T-helper 1 cell treated with Interleukin-12 subunit alpha and Interleukin-12 subunit beta and Interleukin-4 antibody, amounts not matched to agents 30 μg/mL and 1 μg/mL, for 36 hours (primary cell): ENCODE results near the gene COX7A2.

Source experiments
- H3K27ac Mint-ChIP-seq: one replicate; pipeline ENCODE4 v1.8.0; 2021; ENCODE audit warnings: mild to moderate bottlenecking, mixed read lengths
- H3K27me3 Mint-ChIP-seq: one replicate; pipeline ENCODE4 v1.8.0; 2021; ENCODE audit warnings: low read depth, mixed read lengths
- H3K36me3 Mint-ChIP-seq: one replicate; pipeline ENCODE4 v1.8.0; 2021; ENCODE audit warnings: low read depth, mixed read lengths
- H3K4me1 Mint-ChIP-seq: one replicate; pipeline ENCODE4 v1.8.0; 2021; ENCODE audit warnings: low read depth, mixed read lengths
- H3K4me3 Mint-ChIP-seq: one replicate; pipeline ENCODE4 v1.8.0; 2021; ENCODE audit warnings: mild to moderate bottlenecking, moderate library complexity, mixed read lengths
- H3K9me3 Mint-ChIP-seq: one replicate; pipeline ENCODE4 v1.8.0; 2021; ENCODE audit warnings: mixed read lengths

COX7A2 gene

GRCh38 chr6:75257343-75258087 is 13.9 kb upstream of the COX7A2 start:
- Mint-ChIP-seq H3K9me3 (no peaks in the 10 kb centered on the region), H3K27ac (no peak overlapping the region), H3K4me3 (no peak overlapping the region), H3K4me1 (peaks cover 1% of the 10 kb centered on the region), H3K27me3 (no peaks in the 10 kb centered on the region), H3K36me3 (peaks cover 36% of the 10 kb centered on the region)

DNA sequence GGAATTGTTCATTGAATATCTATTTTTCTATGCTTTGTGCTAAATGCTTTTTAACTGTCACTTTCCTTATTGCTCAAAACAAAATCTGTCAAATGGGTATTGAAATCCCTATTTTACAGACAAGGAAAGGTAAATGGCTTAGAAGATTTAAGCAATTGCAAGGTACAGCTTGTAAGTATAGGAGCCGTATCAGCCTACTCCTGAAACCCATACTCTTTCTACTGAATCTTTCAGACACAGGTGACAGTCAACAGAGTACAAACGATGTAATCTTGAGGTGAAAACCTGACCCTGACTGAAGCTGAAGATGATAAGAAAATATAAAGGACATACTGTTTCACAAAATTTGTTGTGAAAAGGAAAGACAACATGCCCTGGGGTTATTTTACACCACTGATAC is 7.0 kb upstream of the COX7A2 start:
- peaks cover 16% of the 10 kb centered on the region for H3K27me3 Mint-ChIP-seq
- H3K27ac Mint-ChIP-seq: no peak overlapping the region
- no peaks in the 10 kb centered on the region for H3K9me3 Mint-ChIP-seq
- no peak overlapping the region for H3K4me3 Mint-ChIP-seq
- H3K4me1 Mint-ChIP-seq: peaks cover 5% of the 10 kb centered on the region
- peaks cover 20% of the 10 kb centered on the region for H3K36me3 Mint-ChIP-seq

DNA sequence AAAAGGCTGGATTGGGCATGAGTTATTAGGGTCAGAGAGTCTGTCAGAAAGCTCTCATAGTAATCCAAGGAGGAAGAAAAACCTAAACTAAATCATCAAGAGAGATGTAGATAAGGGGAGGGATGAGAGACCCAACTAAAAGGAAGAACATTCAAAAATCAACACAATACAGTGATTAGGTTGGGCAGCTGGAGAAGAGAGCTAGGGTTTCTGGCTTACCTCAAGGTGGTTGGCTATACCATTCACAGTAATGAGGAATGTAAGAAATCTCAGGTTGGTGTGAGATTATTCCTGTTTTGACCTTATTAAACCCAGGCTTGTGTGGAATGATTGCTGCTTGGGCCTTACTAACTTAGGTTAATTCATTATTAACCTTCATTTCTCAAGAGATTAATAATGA is 6.2 kb upstream of the COX7A2 start:
- peaks cover 17% of the 10 kb centered on the region for H3K27me3 Mint-ChIP-seq
- H3K36me3 Mint-ChIP-seq: peaks cover 21% of the 10 kb centered on the region
- no peaks in the 10 kb centered on the region for H3K9me3 Mint-ChIP-seq
- no peak overlapping the region for H3K4me3 Mint-ChIP-seq
- peaks cover 6% of the 10 kb centered on the region for H3K4me1 Mint-ChIP-seq
- H3K27ac Mint-ChIP-seq: no peak overlapping the region

DNA sequence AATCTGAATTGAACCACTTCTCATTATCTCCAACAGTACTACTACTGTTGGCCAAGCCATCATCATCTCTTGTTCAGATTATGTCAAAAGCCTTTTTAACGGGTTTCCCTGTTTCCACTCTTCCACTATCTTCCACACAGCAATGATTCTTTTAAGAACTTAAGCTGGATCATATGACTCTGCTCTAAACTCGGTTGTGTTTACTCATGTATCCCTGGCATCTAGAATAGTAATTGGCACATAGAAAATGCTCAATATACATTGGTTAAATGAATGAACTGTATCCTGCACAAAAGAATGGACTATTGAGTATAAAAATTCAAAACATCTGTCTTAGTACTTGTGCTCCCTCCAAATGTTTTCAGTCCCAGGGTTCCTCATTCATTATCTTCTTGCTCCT is 2.8 kb upstream of the COX7A2 start:
- Mint-ChIP-seq H3K27ac (no peak overlapping the region), H3K36me3 (peaks cover 15% of the 10 kb centered on the region), H3K9me3 (no peaks in the 10 kb centered on the region), H3K4me3 (no peak overlapping the region), H3K4me1 (peaks cover 14% of the 10 kb centered on the region), H3K27me3 (peaks cover 17% of the 10 kb centered on the region)

- peaks cover 29% of the 10 kb centered on the region for H3K36me3 Mint-ChIP-seq
- peaks cover 17% of the 10 kb centered on the region for H3K27me3 Mint-ChIP-seq
- no peaks in the 10 kb centered on the region for H3K9me3 Mint-ChIP-seq
- peaks cover 21% of the 10 kb centered on the region for H3K4me1 Mint-ChIP-seq
- peak overlapping the region; percentile 99 for H3K27ac Mint-ChIP-seq
- peak overlapping the region; percentile 94 for H3K4me3 Mint-ChIP-seq
These were observed 523 bp upstream of the COX7A2 start for GRCh38 chr6:75244063-75244584.

DNA sequence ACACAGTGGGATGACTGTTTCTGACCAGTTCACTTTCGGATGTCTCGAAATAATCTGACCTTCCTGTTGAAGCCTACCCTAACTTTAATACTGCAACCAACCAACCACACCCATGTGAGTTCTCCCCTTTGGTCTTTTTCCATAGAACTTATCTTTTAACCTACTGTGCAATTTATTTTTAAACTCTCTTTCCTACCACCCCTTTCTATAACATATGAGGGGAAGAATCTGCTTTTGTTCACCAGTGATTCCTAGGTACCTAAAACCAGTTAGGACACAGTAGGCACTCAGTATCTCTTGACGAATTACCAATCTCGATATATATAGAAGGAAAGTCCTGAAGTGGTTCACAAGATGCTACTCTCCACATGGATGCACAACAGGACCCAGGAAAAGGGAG is 7.0 kb downstream of the COX7A2 start:
- no peaks in the 10 kb centered on the region for H3K27me3 Mint-ChIP-seq
- no peak overlapping the region for H3K27ac Mint-ChIP-seq
- no peaks in the 10 kb centered on the region for H3K9me3 Mint-ChIP-seq
- no peak overlapping the region for H3K4me3 Mint-ChIP-seq
- peaks cover 35% of the 10 kb centered on the region for H3K36me3 Mint-ChIP-seq
- H3K4me1 Mint-ChIP-seq: peaks cover 8% of the 10 kb centered on the region

GRCh38 chr6:75235271-75235670 is 8.3 kb downstream of the COX7A2 start:
- H3K9me3 Mint-ChIP-seq: no peaks in the 10 kb centered on the region
- no peak overlapping the region for H3K4me3 Mint-ChIP-seq
- H3K4me1 Mint-ChIP-seq: no peaks in the 10 kb centered on the region
- H3K27me3 Mint-ChIP-seq: no peaks in the 10 kb centered on the region
- H3K27ac Mint-ChIP-seq: no peak overlapping the region
- peaks cover 26% of the 10 kb centered on the region for H3K36me3 Mint-ChIP-seq

DNA sequence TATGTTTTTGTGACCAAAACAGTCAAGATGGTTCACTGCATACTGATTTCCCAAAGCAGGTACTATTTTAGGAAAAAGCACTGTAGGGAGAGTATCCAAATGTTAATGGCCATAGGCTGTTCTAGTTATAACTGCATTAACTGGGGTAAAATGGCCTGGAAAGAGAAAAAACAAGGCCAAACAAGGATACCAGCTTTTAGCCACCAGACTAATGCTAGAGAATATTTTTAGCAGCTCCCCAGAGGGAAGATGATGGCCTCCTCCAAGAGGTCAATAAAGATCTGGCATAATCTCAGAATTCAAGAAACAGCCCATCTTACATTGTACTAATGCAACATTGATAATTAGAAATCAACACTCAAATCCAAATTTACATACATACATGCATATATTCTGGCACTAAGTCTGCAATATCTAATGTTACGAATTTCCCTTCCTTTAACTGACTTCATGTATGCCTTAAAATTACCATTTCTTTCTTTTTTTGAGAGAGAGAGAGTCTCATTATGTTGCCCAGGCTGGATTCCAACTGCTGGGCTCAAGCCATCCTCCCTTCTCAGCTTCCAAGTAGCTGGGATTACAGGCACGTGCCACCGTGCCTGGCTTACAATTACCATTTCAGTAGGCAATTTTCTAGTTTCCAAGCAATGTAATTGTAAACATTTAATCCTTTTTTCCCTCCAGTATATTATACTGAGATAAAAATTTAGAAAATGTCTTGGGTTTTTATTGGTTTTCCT is 9.3 kb downstream of the COX7A2 start:
- Mint-ChIP-seq H3K36me3 (peaks cover 18% of the 10 kb centered on the region), H3K27ac (no peak overlapping the region), H3K27me3 (no peaks in the 10 kb centered on the region), H3K4me3 (no peak overlapping the region), H3K9me3 (no peaks in the 10 kb centered on the region), H3K4me1 (no peaks in the 10 kb centered on the region)

DNA sequence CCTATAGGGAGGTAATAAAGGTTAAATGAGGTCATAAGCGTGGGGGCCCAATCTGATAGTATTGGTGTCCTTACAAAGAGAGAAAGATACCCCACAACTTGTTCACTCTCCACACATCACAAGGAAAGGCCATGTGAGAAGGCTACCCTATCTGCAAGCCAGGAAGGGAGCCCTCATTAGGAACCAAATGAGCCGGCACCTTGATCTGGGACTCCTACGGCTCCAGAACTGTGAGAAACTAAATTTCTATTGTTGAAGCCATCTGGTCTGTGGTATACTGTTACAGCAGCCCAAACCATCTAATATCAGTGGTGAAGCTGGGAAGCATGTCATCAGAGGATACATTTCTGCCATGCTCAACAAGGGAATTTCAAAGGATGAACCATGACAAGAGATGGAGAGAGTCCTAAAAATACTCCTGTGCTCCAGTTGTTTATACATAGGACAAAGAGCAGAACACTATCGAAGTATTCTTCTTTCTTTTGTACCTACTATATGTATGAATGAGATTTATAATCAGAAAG is 10.4 kb downstream of the COX7A2 start:
- H3K27ac Mint-ChIP-seq: no peak overlapping the region
- H3K4me3 Mint-ChIP-seq: no peak overlapping the region
- H3K27me3 Mint-ChIP-seq: no peaks in the 10 kb centered on the region
- no peaks in the 10 kb centered on the region for H3K4me1 Mint-ChIP-seq
- H3K9me3 Mint-ChIP-seq: no peaks in the 10 kb centered on the region
- H3K36me3 Mint-ChIP-seq: peaks cover 13% of the 10 kb centered on the region

GRCh38 chr6:75230484-75231325 is 12.9 kb downstream of the COX7A2 start:
- no peaks in the 10 kb centered on the region for H3K36me3 Mint-ChIP-seq
- H3K4me3 Mint-ChIP-seq: no peak overlapping the region
- peaks cover 7% of the 10 kb centered on the region for H3K27me3 Mint-ChIP-seq
- H3K27ac Mint-ChIP-seq: no peak overlapping the region
- no peaks in the 10 kb centered on the region for H3K4me1 Mint-ChIP-seq
- no peaks in the 10 kb centered on the region for H3K9me3 Mint-ChIP-seq

- Mint-ChIP-seq H3K27me3 (peaks cover 11% of the 10 kb centered on the region), H3K36me3 (no peaks in the 10 kb centered on the region), H3K9me3 (no peaks in the 10 kb centered on the region), H3K27ac (no peak overlapping the region), H3K4me3 (no peak overlapping the region), H3K4me1 (no peaks in the 10 kb centered on the region)
These were observed 19.2 kb downstream of the COX7A2 start for GRCh38 chr6:75224303-75224926.

GRCh38 chr6:75223428-75223827 is 20.2 kb downstream of the COX7A2 start:
- no peak overlapping the region for H3K27ac Mint-ChIP-seq
- no peaks in the 10 kb centered on the region for H3K4me1 Mint-ChIP-seq
- H3K9me3 Mint-ChIP-seq: no peaks in the 10 kb centered on the region
- peaks cover 15% of the 10 kb centered on the region for H3K27me3 Mint-ChIP-seq
- no peaks in the 10 kb centered on the region for H3K36me3 Mint-ChIP-seq
- no peak overlapping the region for H3K4me3 Mint-ChIP-seq

- H3K9me3 Mint-ChIP-seq: no peaks in the 10 kb centered on the region
- peaks cover 13% of the 10 kb centered on the region for H3K27me3 Mint-ChIP-seq
- no peak overlapping the region for H3K4me3 Mint-ChIP-seq
- peaks cover under 1% of the 10 kb centered on the region for H3K4me1 Mint-ChIP-seq
- no peak overlapping the region for H3K27ac Mint-ChIP-seq
- H3K36me3 Mint-ChIP-seq: no peaks in the 10 kb centered on the region
These were observed 21.3 kb downstream of the COX7A2 start for GRCh38 chr6:75222261-75222660.

DNA sequence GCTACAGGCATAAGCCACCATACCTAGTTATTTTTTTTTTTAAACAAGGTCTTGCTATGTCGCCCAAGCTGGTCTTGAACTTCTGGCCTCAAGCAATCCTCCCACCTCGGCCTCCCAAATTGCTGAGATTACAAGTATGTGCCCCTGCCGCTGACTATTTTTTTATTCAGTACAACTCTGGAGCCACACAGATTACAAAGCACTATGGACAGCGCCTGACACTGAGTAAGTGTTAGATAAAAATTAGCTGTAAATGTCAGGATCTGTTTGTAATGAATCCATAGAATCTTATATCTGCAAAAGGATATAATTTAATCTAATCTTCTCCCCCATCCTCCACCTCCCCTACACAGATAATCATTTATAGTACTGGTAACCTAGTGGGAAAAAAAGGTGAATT is 22.5 kb downstream of the COX7A2 start:
- peaks cover 2% of the 10 kb centered on the region for H3K4me1 Mint-ChIP-seq
- H3K27ac Mint-ChIP-seq: no peak overlapping the region
- peaks cover 15% of the 10 kb centered on the region for H3K27me3 Mint-ChIP-seq
- no peaks in the 10 kb centered on the region for H3K36me3 Mint-ChIP-seq
- no peaks in the 10 kb centered on the region for H3K9me3 Mint-ChIP-seq
- no peak overlapping the region for H3K4me3 Mint-ChIP-seq
